Astrocyte of the cerebellum (primary cell): ENCODE measurements around the gene B4GALT1.

ENCODE experiments used
- DNase-seq: peaks from one replicate; pipeline ENCODE4 v3.0.0-alpha.2; 2011; ENCODE audit warnings: low read depth
- H3K4me3 ChIP-seq: 2 replicates; pipeline ENCODE4 v1.5.1; 2011; ENCODE audit warnings: mild to moderate bottlenecking, low read depth, low read length, moderate library complexity
- in situ Hi-C: cut with HindIII; loops from 2 replicates; pipeline ENCODE4 v1.10.0; 2017; ENCODE audit warnings: low sequenced_read_pairs
- TF ChIP-seq, protein P1 (sequence below): IDR thresholded peaks from 2 replicates; pipeline ENCODE4 v1.5.1; 2012; ENCODE audit warnings: low read length, low read depth, moderate library complexity, mild to moderate bottlenecking; ENCODE audit errors: missing control alignments

B4GALT1 gene, protein sequence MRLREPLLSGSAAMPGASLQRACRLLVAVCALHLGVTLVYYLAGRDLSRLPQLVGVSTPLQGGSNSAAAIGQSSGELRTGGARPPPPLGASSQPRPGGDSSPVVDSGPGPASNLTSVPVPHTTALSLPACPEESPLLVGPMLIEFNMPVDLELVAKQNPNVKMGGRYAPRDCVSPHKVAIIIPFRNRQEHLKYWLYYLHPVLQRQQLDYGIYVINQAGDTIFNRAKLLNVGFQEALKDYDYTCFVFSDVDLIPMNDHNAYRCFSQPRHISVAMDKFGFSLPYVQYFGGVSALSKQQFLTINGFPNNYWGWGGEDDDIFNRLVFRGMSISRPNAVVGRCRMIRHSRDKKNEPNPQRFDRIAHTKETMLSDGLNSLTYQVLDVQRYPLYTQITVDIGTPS

DNA sequence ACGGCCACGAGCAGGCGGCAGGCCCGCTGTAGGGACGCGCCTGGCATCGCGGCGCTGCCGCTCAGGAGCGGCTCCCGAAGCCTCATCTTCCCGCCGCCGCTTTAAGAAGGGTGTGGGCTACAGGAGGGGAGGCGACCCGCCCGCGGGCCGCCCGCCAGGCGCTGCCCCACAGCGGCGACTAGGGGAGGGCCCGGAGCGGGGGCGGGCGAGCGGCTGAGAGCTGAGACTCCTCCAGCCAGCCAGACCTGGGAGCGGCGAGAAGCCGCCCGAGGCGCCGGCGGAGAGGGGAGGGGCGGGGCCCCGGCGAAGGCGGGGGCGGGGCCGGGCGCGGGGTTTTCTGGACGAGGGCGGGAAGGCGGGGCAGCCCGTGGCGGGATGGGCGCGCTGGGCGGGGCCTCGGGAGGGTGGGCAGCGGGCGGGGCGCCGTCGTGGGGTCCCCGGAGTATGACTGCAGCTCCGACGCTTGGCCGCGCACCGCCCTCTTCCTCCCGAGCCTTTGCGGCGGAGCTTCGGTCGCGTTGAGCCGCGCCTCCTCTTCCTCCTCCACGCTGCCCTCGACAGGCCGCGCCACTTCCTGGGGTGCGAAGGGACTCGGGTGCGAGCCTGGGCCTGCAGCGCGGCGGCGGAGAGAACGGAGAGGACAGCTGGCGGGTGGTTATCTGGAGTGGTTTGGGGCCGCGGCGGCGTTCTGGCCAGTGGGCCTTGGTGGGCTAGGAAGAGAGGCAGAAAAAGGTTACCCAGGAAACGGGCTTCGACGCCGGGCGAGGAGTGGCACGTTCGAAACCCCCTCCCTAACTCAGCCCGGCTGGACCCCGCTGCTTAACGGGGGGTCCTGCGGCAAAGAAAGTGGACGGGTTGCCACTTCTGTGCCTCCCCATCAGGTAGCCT is at the start of gene B4GALT1:
Gene B4GALT1, minus strand, starts transcription at position 253 of the 888 bp plus-strand sequence. Its CDS starts 167 bp downstream, at position 86.
- in situ Hi-C loops, result no loop called here
- H3K4me3 ChIP-seq, result peak within 1 kb of the TSS; percentile 95
- TF ChIP-seq, protein P1, sequence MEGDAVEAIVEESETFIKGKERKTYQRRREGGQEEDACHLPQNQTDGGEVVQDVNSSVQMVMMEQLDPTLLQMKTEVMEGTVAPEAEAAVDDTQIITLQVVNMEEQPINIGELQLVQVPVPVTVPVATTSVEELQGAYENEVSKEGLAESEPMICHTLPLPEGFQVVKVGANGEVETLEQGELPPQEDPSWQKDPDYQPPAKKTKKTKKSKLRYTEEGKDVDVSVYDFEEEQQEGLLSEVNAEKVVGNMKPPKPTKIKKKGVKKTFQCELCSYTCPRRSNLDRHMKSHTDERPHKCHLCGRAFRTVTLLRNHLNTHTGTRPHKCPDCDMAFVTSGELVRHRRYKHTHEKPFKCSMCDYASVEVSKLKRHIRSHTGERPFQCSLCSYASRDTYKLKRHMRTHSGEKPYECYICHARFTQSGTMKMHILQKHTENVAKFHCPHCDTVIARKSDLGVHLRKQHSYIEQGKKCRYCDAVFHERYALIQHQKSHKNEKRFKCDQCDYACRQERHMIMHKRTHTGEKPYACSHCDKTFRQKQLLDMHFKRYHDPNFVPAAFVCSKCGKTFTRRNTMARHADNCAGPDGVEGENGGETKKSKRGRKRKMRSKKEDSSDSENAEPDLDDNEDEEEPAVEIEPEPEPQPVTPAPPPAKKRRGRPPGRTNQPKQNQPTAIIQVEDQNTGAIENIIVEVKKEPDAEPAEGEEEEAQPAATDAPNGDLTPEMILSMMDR, result no peak
- peak; percentile 71 for DNase-seq

DNA sequence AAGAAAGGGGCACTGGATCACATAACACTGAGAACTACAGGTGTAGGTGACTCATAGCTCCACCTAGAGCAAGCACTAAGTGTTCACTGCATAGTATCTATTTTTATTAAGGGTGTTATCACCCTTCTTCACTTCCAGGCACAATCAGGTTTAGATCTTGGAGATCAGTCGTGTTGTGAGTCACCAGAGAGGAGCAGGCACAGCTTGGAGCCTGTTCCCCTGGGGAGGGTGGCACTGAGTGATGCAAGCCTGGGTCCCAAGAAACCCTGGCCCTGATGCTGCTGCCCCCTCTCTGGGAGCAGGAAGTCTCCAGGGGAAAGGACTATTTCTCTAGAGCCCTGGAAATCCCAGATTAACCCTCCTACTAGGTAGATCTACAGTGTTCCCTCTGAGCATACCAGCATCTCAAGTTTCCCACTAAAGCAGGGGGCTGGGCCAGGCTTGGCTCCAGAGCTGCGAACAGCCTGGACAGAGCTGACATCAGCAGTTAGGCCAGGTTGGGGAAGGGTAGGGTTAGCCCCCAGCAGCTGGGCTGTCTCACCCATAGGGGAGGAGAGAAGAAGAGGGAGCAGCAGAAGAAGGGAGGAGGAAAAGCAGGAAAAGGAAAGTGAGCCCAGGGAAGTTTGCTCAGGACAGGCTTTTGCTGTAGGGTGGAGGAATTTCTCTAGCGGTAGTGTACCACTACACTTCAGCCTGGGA is 44.7 kb upstream of the B4GALT1 start:
- H3K4me3 ChIP-seq, result no peak overlapping the region
- DNase-seq, result no peak
- TF ChIP-seq, protein P1, result no peak

DNA sequence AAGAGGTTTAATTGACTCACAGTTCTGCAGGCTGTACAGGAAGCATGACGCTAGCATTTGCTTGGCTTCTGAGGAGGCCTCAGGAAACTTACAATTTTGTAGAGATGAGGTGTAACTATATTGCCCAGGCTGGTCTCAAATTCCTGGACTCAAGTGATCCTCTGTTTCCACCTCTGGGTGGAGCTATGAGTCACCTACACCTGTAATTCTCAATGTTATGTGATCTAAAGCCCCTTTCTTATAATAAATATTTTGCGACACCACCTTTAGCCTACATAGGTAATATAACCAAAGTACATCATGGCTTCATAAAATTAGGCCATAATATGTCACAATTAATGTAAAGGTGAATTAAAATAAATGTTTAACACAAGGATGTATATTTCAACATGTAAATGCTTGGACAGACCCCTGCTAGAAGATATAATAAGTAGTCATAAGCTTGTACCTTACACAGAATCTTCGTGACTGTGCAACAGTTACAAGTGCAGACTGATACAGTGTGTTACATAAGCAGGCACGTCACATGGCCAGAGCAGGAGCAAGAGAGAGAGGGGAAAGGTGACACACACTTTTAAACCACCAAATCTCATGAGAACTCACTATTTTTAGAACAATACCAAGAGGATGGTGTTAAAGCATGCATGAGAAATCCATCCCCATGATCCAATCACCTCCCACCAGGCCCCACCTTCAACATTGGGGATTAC is 43.0 kb upstream of the B4GALT1 start:
- DNase-seq, result no peak
- TF ChIP-seq, protein P1, result no peak
- no peak overlapping the region for H3K4me3 ChIP-seq
- in situ Hi-C loops, result no loop called here

More for the DNA sequence above, 44.7 kb upstream of the B4GALT1 start:
- in situ Hi-C loops, result no loop called here

DNA sequence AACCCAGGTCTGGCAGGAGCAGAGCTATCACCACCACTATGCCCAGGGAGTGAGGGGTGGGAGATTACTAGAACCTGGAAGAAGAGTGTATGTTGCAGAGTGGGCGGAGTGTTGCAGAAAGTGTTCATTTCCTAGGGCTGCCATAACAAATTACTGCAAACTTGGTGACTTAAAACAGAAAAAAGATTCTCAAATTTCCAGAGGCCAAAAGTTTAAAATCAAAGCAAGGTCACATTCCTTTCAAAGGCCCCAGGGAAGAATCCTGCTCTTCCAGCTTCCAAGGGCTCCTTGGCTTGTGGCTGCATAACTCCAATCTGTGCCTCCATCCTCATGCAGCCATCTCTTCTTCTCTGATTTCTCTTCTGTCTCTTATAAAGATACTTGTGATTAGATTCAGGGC is 42.3 kb upstream of the B4GALT1 start:
- TF ChIP-seq, protein P1, result no peak
- in situ Hi-C loops, result no loop called here
- no peak overlapping the region for H3K4me3 ChIP-seq
- DNase-seq, result no peak

DNA sequence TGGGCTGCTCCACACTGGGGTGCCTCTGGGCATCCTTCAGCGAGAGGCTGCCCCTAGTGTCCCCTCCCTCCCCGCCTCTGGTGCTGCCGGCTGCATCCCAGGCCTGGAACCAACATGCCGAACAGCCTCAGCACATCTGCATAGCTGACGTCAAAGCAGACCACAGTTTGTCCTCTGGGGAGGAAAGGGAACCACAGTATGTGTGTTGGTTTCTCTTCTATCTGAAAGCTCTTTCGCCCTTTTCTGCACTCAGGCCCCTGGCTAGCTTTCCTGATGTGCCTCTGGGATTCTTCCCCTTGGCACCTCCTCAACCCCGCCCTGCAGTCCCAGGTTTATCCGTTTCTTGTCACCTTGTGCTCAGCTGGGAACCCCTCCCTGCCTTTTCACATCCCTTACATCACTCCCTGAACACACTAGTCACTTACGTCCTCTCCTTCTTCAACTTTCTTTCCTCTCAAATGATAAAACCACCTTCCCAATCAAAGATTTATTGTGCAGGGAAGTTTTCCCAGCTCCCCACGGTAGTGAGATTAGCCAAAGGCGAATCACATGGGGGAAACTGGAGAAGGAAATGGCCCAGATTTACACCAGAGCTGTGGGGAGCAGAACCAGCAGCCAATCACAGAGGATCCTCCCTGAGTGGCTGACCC is 35.5 kb upstream of the B4GALT1 start:
- TF ChIP-seq, protein P1, result no peak
- peak; percentile 49 for DNase-seq
- in situ Hi-C loops, result no loop called here
- no peak overlapping the region for H3K4me3 ChIP-seq
